Measurements from ENCODE around the gene OTOP1.
"Not testable (repeated sequence)": the region's sequence is repeated elsewhere in the genome, so short reads cannot be mapped to it uniquely, and the experiment has no call there.

The OTOP1 gene

GRCh38 chr4:4247696-4248028 lies 20.9 kb upstream of the OTOP1 start:
- peak overlapping the region; percentile 79 for H3K4me3 ChIP-seq (ENCODE audit: low read depth, low read length)
- no peak for TF ChIP-seq ZNF2 (tag by site-specific recombination; IDR thresholded peaks at IDR 0.05)
- TF ChIP-seq ZNF248 (tag by site-specific recombination; IDR thresholded peaks at IDR 0.05) = no peak
- TF ChIP-seq FEZF1 (tag by site-specific recombination; IDR thresholded peaks at IDR 0.05) = no peak
- TF ChIP-seq ZNF426 (tag by site-specific recombination; IDR thresholded peaks at IDR 0.05) = no peak
- no peak for TF ChIP-seq HOXC10 (CRISPR knock-in tag; IDR thresholded peaks at IDR 0.05)
- TF ChIP-seq ZNF140 (tag by site-specific recombination; IDR thresholded peaks at IDR 0.05) = no peak
- no peak for TF ChIP-seq PATZ1 (tag by site-specific recombination; IDR thresholded peaks at IDR 0.05)
- TF ChIP-seq ZNF324 (tag by site-specific recombination; IDR thresholded peaks at IDR 0.05) = no peak
- no peaks in the 10 kb centered on the region for H3K9me3 ChIP-seq (ENCODE audit: control insufficient read depth, insufficient read depth, low read depth, low read length)
- no peaks in the 10 kb centered on the region for H3K4me1 ChIP-seq (ENCODE audit: control insufficient read depth, insufficient read depth, low read length)
- POLR2A ChIA-PET = interaction anchor here (1.2 kb wide), 1 partner anchor 42 kb away, joined by 3 read pairs; the partner anchor contains the start of gene LYAR
- H3K36me3 ChIP-seq (ENCODE audit: control insufficient read depth in 2 of 2, insufficient read depth in 1 of 2, low read length in 2 of 2) = peaks cover 10 to 31% of the 10 kb centered on the region in 2 experiments
- peak overlapping the region; percentile 71; the same call in 1 of the 2 replicates for H3K27ac ChIP-seq (ENCODE audit: extremely low read depth, low read depth, low read length)
- CTCF ChIA-PET = interaction anchor here (0.7 to 1.0 kb wide), 2 partner anchors 12 to 32 kb away, joined by 3 read pairs; no protein-coding TSS in a partner anchor

- peaks cover 18 to 53% of the 10 kb centered on the region in 2 experiments for H3K36me3 ChIP-seq (ENCODE audit: control insufficient read depth in 2 of 2, insufficient read depth in 1 of 2, low read length in 2 of 2)
- H3K4me1 ChIP-seq (ENCODE audit: control insufficient read depth, insufficient read depth, low read length) = no peaks in the 10 kb centered on the region
- no peaks in the 10 kb centered on the region for H3K9me3 ChIP-seq (ENCODE audit: control insufficient read depth, insufficient read depth, low read depth, low read length)
- no peak for TF ChIP-seq RBAK (tag by site-specific recombination; IDR thresholded peaks at IDR 0.05)
- no peak for TF ChIP-seq ZNF292 (tag by site-specific recombination; IDR thresholded peaks at IDR 0.05; ENCODE audit: borderline replicate concordance, low read depth)
- TF ChIP-seq ZNF19 (tag by site-specific recombination; IDR thresholded peaks at IDR 0.05; ENCODE audit: low read depth) = no peak
- no peak for TF ChIP-seq ZNF629 (tag by site-specific recombination; IDR thresholded peaks at IDR 0.05)
- TF ChIP-seq ZNF221 (tag by site-specific recombination; IDR thresholded peaks at IDR 0.05; ENCODE audit: borderline replicate concordance) = no peak
- no peak for TF ChIP-seq KLF17 (tag by site-specific recombination; IDR thresholded peaks at IDR 0.05)
- no peak for TF ChIP-seq SP2 (tag by site-specific recombination; IDR thresholded peaks at IDR 0.05)
- TF ChIP-seq ZNF335 (tag by site-specific recombination; conservative IDR thresholded peaks at IDR 0.05) = no peak
- ChIA-PET POLR2A (no interaction called here), CTCF (no interaction called here)
- H3K27ac ChIP-seq (ENCODE audit: extremely low read depth, low read depth, low read length) = no peak overlapping the region
- no peak overlapping the region for H3K4me3 ChIP-seq (ENCODE audit: low read depth, low read length)
These were observed 18.4 kb upstream of the OTOP1 start for GRCh38 chr4:4245172-4245571.

DNA sequence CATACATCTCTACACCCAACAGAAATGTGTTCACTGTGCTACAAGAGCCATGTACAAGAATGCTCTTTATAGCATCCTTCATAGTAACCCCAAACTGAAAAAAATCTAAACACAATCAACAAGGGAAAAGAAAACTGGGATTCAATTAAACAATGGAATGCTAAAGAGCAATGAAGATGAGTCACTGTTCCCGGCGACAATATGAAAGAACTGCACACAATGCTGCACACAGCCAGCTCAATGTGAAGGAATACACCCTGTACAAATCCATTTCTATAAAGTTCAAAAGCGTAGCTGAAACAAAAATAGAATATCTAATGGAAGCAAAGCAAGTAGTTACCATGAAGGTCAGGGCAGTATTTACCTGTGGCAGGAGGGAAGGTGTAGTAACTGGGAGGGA lies 12.8 kb upstream of the OTOP1 start:
- H3K9me3 ChIP-seq (ENCODE audit: control insufficient read depth, insufficient read depth, low read depth, low read length); H3K4me3 ChIP-seq (ENCODE audit: low read depth, low read length); H3K4me1 ChIP-seq (ENCODE audit: control insufficient read depth, insufficient read depth, low read length); CTCF ChIA-PET; POLR2A ChIA-PET; H3K27ac ChIP-seq (ENCODE audit: extremely low read depth, low read depth, low read length): not testable (repeated sequence)
- peaks cover 8 to 82% of the 10 kb centered on the region in 2 experiments; a peak in 2 of 3 replicates for H3K36me3 ChIP-seq (ENCODE audit: control insufficient read depth in 2 of 2, insufficient read depth in 1 of 2, low read length in 2 of 2)

DNA sequence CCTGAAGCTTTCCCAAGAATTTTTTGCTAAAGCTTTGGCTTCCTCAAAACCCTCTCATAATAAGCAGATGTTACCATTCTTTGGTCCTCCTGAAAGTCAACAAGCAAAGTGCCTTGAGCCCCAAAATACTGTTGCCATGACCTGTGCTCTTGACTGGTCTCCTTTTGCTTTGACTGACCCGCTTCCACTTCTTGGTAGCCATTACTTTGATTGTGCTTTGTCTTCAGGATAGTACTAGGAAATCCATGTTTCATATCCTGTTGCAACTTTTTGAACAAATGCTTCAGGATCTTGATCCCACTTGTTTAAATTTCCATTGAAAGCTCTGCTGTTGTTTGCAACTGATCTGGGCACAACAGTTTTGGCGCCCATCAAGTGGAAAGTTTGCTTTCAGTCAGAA lies 6.9 kb upstream of the OTOP1 start:
- POLR2A ChIA-PET = no interaction called here
- TF ChIP-seq ZNF394 (tag by site-specific recombination; IDR thresholded peaks at IDR 0.05; ENCODE audit: borderline replicate concordance) (no peak), ZNF280D (tag by site-specific recombination; IDR thresholded peaks at IDR 0.05) (0 out of 2 replicates have a peak, but pooled peaks have one; percentile 20), ZNF501 (tag by site-specific recombination; IDR thresholded peaks at IDR 0.05) (no peak), ZNF623 (tag by site-specific recombination; IDR thresholded peaks at IDR 0.05) (no peak), ZNF549 (tag by site-specific recombination; IDR thresholded peaks at IDR 0.05) (no peak)
- TF ChIP-seq, protein P1, sequence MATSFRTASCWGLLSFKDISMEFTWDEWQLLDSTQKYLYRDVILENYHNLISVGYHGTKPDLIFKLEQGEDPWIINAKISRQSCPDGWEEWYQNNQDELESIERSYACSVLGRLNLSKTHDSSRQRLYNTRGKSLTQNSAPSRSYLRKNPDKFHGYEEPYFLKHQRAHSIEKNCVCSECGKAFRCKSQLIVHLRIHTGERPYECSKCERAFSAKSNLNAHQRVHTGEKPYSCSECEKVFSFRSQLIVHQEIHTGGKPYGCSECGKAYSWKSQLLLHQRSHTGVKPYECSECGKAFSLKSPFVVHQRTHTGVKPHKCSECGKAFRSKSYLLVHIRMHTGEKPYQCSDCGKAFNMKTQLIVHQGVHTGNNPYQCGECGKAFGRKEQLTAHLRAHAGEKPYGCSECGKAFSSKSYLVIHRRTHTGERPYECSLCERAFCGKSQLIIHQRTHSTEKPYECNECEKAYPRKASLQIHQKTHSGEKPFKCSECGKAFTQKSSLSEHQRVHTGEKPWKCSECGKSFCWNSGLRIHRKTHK (tag by site-specific recombination; IDR thresholded peaks at IDR 0.05) = no peak

More for the DNA sequence above, 6.9 kb upstream of the OTOP1 start:
- Histone ChIP-seq H3K4me1 (ENCODE audit: control insufficient read depth, insufficient read depth, low read length) (no peaks in the 10 kb centered on the region), H3K27ac (ENCODE audit: extremely low read depth, low read depth, low read length) (no peak overlapping the region), H3K4me3 (ENCODE audit: low read depth, low read length) (no peak overlapping the region), H3K36me3 (ENCODE audit: control insufficient read depth in 2 of 2, insufficient read depth in 1 of 2, low read length in 2 of 2) (peaks cover 0 to 32% of the 10 kb centered on the region in 2 experiments; a peak in 2 of 3 replicates), H3K9me3 (ENCODE audit: control insufficient read depth, insufficient read depth, low read depth, low read length) (no peaks in the 10 kb centered on the region)
- CTCF ChIA-PET = interaction anchor here (0.6 kb wide), 1 partner anchor 18 kb away, joined by 3 read pairs; no protein-coding TSS in a partner anchor

Measured in HEK293 (cell line).